Femur (tissue), 1 donor: Measurements from ENCODE around the gene TMEM259.

Experiments used
- DNase-seq: peaks from one replicate; pipeline ENCODE4 v3.0.0-alpha.2; 2017

The TMEM259 gene

DNA sequence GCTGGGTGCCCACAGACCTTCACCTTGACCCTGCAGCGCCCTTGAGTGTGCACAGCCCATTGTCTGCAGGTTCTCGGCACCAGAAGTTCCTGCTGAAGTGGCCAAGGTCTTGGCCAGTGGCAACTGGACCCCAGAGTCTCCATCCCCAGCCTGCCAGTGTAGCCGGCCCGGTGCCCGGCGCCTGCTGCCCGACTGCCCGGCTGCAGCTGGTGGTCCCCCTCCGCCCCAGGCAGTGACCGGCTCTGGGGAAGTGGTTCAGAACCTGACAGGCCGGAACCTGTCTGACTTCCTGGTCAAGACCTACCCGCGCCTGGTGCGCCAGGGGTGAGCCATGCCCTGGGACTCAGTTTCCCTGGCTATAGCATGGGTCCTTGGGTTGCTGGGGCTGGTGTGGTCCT lies 34.1 kb upstream of the TMEM259 start:
- DNase-seq = no peak

DNA sequence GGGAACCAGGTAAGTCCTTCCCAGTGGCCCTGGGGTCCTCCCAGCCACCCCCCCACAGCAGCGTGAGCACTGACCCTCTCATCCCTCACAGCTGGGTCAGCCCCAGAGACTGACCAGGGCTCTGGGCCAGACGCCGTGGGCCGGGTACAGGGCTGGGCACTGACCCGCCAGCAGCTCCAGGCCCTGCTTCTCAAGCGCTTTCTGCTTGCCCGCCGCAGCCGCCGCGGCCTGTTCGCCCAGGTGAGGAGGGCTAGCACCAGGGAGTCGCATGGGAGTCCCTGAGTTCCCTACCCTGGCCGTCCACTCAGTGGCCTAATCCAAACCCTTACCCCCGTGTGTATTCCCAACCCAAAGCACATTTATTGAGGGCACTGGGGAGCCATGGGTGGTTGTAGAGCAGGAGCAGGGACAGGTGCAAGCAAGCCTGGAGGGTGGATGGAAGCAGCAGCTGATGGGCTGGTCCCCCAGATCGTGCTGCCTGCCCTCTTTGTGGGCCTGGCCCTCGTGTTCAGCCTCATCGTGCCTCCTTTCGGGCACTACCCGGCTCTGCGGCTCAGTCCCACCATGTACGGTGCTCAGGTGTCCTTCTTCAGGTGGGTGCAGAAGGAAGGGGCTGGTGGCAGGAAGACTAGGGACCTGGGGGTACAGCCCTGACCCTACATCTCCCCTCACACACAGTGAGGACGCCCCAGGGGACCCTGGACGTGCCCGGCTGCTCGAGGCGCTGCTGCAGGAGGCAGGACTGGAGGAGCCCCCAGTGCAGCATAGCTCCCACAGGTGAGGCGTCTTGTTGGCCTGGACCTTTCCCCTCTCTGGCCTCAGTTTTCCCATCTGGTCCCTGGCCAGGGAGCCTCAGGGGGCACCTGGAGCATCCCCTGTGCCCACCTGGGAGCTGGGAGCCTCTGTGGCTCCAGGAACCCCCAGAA lies 33.4 kb upstream of the TMEM259 start:
- DNase-seq = no peak

DNA sequence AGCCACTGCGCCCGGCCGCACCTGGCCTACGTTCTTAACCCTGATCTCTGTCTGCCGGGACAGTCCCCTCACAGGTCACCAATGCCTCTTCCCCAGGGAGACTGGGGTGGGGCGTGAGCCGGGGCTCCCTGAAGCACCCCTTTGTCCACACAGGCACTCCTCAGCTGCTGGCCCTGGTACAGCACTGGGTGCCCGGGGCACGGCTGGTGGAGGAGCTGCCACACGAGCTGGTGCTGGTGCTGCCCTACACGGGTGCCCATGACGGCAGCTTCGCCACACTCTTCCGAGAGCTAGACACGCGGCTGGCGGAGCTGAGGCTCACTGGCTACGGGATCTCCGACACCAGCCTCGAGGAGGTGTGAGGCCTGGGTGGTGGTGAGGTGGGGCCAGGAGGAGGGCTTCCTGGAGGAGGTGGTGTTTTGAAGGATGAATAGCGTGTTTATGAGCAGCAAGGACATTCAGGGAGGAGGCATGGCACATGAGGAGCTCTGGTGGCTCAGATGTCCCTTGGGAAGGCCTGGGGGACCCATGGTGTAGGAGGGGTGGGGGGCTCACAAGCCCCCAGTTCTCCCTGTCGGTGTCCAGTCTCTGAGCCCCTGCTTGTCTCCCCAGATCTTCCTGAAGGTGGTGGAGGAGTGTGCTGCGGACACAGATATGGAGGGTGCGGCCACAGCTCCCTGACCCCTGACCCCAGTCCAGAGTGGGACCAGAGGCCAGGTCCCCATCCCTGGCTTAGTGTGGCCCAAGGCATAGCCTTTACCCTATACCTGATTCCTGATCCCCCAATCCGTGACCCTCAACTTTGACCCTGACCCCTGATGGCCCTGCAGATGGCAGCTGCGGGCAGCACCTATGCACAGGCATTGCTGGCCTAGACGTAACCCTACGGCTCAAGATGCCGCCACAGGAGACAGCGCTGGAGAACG lies 32.5 kb upstream of the TMEM259 start:
- no peak for DNase-seq

DNA sequence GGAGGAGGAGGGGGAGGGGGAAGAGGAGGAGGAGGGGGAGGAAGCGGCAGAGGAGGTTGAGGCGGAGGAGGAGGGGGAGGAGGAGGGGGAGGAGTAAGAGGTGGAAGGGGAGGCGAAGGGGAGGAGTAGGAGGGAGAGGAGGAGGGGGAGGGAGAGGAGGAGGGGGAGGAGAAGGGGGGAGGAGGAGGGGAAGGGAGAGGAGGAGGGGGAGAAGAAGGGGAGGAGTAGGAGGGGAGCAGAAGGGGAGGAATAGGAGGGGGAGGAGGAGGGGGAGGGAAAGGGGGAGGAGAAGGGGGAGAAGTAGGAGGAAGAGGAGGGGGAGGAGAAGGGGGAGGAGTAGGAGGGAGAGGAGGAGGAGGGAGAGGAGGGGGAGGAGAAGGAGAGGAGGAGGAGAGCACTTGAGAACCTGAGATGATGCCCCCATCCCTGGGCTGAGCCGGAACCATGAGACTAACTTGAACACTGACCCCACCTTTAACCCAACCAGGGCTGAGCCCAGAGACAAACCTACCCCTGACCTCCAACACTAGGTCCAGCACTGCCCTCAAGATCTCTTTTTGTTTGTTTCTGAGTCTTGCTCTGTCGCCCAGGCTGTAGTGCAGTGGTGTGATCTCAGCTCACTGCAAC lies 31.5 kb upstream of the TMEM259 start:
- DNase-seq = no peak

DNA sequence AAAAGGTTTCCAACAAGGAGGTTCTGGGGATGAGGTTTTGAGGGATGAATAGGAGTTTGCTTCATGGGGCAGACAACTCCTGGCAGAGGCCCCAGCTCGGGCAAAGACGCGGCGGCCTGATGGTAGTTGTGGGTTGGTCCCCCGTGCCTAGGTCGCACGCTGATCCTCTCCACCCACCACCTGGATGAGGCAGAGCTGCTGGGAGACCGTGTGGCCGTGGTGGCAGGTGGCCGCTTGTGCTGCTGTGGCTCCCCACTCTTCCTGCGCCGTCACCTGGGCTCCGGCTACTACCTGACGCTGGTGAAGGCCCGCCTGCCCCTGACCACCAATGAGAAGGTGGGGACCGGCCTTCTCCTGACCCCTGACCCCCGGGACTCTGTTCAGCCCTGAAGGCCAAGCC lies 30.9 kb upstream of the TMEM259 start:
- no peak for DNase-seq

DNA sequence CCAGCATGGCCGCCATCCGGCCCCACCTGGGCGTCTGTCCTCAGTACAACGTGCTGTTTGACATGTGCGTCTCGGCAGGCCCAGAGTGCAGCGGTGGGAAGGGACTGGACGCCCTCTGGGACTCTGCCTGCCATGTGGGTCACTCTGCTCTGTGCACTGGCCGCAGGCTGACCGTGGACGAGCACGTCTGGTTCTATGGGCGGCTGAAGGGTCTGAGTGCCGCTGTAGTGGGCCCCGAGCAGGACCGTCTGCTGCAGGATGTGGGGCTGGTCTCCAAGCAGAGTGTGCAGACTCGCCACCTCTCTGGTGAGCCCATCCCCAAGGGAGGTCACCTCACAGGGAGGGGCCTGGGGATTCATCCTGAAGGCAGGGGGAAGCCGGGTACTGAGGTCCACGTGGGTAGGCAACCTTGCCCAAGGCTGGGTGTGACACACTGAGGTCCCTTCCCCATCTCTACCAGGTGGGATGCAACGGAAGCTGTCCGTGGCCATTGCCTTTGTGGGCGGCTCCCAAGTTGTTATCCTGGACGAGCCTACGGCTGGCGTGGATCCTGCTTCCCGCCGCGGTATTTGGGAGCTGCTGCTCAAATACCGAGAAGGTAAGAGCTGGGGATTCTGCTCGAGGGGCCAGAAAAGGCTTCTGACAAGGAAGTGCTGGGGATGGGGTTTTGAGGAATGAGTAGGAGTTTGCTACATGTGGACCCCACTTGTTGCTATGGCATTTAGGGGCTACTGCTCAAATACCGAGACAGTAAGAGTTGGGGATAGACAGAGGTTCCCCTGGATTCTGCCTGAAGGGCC lies 30.3 kb upstream of the TMEM259 start:
- no peak for DNase-seq

DNA sequence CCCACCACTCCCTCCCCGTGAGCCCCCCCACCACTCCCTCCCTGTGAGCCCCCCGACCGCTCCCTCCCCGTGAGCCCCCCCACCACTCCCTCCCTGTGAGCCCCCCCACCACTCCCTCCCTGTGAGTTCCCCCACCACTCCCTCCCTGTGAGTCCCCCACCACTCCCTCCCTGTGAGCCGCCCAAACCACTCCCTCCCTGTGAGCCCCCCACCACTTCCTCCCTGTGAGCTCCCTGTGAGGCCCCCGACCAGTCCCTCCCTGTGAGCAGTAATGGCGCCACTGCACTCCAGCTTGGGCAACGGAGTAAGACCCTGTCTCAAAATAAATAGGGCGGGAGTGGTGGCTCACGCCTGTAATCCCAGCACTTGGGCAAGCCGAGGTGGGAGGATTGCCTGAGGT lies 28.9 kb upstream of the TMEM259 start:
- DNase-seq = no peak

DNA sequence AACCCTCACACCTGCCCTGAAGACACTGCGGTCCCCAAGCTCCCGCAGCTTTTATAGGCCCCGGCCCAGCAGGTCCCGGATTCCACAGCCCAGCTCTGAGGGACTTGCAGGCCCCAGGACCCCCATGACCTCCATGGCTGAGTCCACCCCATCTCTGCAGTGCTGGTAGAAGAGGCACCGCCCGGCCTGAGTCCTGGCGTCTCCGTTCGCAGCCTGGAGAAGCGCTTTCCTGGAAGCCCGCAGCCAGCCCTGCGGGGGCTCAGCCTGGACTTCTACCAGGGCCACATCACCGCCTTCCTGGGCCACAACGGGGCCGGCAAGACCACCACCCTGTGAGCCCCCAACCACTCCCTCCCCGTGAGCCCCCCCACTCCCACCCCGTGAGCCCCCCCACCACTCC lies 28.2 kb upstream of the TMEM259 start:
- no peak for DNase-seq

DNA sequence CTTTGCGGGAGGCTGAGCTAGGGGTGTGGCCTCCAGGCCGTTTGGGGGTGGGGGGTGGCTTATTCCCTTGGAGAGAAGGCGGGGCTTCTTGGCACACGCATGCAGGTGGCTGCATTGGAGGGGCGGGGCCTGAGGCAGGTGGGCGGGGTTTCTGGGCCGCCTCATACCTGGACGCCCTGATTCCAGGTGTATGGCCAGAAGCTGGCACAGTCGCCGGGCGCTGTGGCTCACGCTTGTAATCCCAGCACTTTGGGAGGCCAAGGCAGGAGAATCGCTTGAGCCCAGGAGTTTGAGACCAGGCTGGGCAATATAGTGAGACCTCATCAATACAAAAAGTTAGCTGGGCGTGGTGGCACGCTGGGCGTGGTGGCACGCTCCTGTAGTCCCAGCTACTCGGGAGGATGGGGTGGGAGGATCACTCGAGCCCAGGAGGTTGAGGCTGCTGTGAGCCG lies 26.8 kb upstream of the TMEM259 start:
- no peak for DNase-seq

DNA sequence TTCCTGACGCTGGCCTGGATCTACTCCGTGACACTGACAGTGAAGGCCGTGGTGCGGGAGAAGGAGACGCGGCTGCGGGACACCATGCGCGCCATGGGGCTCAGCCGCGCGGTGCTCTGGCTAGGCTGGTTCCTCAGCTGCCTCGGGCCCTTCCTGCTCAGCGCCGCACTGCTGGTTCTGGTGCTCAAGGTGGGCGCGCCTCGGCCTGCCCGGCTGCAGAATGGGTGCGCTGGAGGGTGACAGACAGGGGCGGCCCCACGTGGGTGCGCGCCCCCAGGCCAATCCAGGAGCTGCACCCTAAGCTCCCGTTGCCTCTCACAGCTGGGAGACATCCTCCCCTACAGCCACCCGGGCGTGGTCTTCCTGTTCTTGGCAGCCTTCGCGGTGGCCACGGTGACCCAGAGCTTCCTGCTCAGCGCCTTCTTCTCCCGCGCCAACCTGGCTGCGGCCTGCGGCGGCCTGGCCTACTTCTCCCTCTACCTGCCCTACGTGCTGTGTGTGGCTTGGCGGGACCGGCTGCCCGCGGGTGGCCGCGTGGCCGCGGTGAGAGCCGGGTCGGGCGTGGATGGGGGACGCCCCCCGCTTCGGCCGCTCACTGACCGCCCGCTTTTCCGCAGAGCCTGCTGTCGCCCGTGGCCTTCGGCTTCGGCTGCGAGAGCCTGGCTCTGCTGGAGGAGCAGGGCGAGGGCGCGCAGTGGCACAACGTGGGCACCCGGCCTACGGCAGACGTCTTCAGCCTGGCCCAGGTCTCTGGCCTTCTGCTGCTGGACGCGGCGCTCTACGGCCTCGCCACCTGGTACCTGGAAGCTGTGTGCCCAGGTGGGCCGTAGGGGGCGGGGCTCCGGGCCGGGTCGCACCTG lies 26.1 kb upstream of the TMEM259 start:
- no peak for DNase-seq

DNA sequence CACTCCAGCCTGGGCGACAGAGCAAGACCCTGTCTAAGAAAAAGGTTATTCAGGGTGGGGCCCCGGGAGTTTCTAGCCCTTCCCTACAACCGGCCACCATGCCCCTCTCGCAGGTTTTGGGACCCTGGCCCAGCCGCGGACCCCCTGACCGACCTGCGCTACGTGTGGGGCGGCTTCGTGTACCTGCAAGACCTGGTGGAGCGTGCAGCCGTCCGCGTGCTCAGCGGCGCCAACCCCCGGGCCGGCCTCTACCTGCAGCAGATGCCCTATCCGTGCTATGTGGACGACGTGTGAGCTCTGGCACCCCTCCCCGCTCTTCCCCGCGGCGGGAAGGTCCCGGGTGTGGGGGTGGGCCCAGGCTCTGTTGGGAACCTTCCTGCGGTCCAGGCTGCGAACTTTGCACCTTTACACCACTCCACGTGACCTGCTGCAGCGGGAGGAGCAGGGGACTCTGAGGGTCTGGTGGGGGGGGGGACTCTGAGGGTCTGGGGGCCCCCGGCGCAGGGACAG lies 25.2 kb upstream of the TMEM259 start:
- DNase-seq = no peak

DNA sequence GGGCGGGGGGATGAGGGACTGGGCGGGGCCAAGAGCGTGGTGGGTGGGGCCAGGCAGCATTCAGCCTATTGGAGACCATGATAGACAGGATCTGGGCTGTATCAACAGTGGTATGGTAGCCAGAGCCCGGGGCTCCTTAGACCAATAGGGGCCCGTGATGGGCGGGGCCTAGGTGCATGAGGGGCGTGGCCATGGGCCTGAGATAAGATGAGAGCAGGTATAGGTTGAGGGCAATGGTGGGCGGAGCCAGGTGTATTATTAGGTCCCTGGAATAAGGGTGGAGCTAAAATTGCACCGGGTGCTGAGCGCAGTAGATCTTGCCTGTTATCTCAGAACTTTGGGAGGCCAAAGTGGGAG lies 24.3 kb upstream of the TMEM259 start:
- DNase-seq = no peak

DNA sequence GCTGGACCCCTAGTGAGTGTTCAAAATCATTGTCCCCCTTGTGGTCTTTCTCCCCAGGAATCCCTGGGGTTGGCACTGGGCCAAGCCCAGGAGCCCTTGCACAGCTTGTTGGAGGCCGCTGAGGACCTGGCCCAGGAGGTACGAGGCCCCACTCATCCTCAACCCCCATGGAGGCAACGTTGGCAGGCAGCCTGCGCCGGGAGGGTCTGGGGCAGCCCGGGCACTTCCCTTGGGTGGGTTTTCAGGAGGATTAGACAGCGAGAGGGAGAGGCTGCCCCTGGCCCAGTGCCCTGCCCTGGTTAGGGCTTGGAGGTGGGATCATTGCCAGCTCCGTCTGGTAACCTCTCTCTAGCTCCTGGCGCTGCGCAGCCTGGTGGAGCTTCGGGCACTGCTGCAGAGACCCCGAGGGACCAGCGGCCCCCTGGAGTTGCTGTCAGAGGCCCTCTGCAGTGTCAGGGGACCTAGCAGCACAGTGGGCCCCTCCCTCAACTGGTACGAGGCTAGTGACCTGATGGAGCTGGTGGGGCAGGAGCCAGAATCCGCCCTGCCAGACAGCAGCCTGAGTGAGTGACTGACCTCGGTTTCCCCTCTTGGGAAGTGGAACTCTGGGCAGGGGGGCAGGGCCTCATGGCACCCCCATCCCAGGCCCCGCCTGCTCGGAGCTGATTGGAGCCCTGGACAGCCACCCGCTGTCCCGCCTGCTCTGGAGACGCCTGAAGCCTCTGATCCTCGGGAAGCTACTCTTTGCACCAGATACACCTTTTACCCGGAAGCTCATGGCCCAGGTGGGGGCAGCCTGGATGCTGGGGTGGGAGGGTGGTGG lies 22.0 kb upstream of the TMEM259 start:
- peak; percentile 60 for DNase-seq

DNA sequence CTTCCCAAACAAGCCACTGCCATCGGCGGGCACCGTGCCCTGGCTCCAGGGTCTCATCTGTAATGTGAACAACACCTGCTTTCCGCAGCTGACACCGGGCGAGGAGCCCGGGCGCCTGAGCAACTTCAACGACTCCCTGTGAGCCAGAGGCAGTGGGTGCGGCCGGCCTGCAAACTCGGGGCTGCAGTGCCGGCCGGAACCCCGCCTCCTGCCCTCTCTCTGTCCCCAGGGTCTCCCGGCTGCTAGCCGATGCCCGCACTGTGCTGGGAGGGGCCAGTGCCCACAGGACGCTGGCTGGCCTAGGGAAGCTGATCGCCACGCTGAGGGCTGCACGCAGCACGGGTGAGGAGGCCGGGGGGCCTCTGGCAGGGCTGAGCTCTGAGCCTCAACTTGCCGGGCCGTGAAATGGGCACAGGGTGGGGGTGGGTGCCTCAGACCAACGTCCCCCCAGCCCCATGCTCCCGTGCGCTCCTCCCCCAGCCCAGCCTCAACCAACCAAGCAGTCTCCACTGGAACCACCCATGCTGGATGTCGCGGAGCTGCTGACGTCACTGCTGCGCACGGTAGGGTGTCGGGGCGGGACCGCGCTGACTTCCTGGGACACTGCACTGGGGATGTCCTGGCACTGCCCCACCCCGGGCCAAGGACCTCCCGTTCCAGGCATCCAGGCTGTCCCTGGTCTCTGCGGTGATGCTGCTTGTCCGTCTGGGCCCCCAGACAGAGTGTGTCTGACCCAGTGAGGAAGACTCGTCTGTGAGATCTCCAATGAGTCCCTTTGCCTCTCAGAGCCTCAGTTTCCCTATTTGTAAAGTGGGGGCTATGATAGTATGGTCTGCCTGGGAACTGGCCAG lies 21.1 kb upstream of the TMEM259 start:
- peak; percentile 83 for DNase-seq

DNA sequence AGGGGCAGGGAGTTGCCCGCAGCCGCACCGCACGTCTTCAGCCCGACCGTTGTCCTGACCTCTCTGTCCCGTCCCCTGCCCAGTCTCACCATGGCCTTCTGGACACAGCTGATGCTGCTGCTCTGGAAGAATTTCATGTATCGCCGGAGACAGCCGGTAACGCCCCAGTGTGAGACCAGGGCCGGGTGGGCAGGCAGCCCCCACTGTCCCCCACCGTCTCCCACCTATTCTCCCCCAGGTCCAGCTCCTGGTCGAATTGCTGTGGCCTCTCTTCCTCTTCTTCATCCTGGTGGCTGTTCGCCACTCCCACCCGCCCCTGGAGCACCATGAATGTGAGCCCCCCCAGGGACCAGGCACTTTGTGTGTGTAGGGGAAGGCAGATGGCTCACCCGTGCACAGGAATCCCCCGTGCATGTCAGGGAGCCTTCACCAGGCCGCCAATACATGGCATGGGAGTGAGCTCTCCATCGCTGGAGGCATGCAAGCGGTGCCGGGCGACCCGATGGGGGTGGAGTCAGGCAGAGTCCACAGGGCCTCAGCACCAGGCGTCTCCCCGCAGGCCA lies 20.4 kb upstream of the TMEM259 start:
- DNase-seq = no peak

DNA sequence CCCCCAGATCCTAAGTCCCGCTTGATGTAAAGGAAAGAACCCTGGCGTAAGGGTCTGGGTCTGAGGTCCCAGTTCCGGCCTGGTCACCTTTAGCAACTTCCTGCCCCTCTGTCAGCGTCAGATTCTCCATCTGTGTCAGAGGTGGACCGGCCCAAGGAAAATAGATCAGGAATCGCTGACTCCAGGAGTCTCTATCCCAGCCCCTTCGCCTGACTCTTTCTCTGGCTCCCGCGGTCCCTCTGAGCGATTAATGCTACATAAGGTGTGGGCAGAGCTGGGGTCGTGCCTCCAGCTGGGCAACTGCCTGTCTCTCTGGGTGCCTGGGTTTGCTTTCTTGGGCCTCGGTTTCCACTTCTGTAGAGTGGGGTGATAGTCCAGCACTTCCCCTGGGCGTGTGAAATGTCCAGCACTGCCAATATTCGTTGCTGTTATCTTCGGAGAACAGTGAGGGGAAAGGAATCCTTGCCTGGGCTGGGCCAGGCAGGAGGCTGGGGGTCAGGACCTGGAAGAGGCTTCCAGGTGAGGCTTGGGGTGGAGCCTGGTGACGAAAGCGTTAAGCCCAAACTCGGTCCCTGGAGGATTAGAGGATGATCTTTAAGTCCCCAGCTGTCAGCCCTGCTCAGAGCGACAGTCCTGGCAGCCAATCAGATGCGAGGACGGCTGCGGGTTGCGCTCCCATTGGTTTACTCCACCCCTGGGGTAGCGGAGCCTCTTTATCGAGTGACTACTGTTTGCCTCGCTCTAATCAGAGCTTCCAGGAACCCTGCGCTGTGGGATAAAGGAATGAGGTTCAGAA lies 19.8 kb upstream of the TMEM259 start:
- peak; percentile 93 for DNase-seq

DNA sequence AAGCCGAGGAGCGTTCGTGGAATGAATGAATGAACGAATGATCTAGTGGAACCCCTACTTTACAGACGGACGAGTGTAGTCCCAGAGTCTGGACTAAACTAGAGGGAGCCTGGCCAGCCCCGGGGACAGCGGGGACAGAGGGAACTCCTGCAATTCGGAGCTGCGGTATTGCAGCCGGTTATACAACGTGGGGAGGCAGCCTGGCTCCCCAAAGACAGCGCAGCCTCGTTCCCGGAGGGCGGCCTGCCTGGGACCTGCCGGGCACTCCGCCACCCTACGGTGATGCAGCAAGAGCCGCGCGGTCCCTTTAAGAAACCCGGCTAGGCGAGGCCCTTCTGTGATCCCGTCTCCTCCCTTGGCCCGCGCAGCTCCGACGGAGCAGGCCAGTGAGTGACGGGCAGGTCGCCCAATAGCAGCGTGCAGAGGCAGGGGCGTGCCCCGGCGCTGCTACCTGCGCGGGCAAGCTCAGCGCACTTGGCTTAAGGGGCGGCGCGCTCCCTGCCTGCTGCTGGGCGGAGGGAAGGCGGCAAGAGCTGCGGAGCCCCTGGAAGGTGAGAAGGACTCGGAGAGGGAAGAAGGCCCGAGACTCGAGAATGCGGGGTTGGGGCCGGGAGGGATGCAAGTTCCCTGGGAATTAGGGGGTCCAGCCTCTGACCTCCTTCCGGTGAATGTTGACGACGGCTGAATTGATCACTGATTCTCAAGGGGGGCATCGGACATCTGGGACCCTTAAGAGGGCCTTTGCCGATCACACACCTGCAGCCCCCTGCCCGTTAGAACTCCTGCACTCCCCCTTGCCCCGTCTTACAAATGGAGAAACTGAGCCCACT lies 18.9 kb upstream of the TMEM259 start, which contains the start of gene ABCA7:
Gene ABCA7, plus strand, starts transcription at position 462 of the 830 bp plus-strand sequence. CDS start 1,255 bp downstream, outside the sequence.
- peak; percentile 97 for DNase-seq
